Muscle of leg (tissue), 11 donors: ENCODE data around the gene KIAA1671. TPM values are rescaled to one million over a fixed set of nuclear protein-coding genes. Genes with fewer than 3 reads are reported as not detected.

ENCODE experiments used
- DNase-seq: peaks from one replicate; pipeline ENCODE4 v3.0.0; 2013
- H3K27ac ChIP-seq: one replicate; pipeline ENCODE4 v1.5.1; 2013; ENCODE audit warnings: mild to moderate bottlenecking, low read length, control low read depth
- H3K27me3 ChIP-seq: one replicate; pipeline ENCODE4 v1.6.1; 2013; ENCODE audit warnings: low read length; ENCODE audit not compliant: control insufficient read depth, insufficient read depth
- H3K36me3 ChIP-seq: one replicate; pipeline ENCODE4 v1.6.1; 2013; ENCODE audit warnings: low read length; ENCODE audit not compliant: control insufficient read depth, insufficient read depth
- H3K4me1 ChIP-seq: one replicate; pipeline ENCODE4 v1.6.1; 2013; ENCODE audit warnings: low read length; ENCODE audit not compliant: control insufficient read depth, insufficient read depth
- H3K4me3 ChIP-seq: one replicate; pipeline ENCODE4 v1.5.1; 2013; ENCODE audit warnings: low read length, control low read depth
- H3K9me3 ChIP-seq: replicated peaks from 2 replicates; pipeline ENCODE4 v1.6.1; 2013; ENCODE audit warnings: low read depth, low read length; ENCODE audit not compliant: control insufficient read depth
- WGBS: methylation state at CpG from one replicate; pipeline ENCODE4 v1.1.5; 2013; ENCODE audit warnings: missing lambda C conversion rate; ENCODE audit not compliant: insufficient coverage; 5-methylcytosine and 5-hydroxymethylcytosine counted together
- polyA plus RNA-seq, 8 donors: library from polyadenylated mRNA; unstranded; fragments of 120-200 nt; gene quantifications; one replicate each; pipeline versions ENCODE4 v1.2.1 to v1.2.3, GENCODE V29; 2013; ENCODE audit warnings: inconsistent platforms in 1 of 8, low replicate concordance in 1 of 8; ENCODE audit not compliant: insufficient read length in 8 of 8, insufficient read depth in 1 of 8
- total RNA-seq: library from RNA; stranded (reverse); fragments of 120-200 nt; gene quantifications from one replicate; pipeline ENCODE4 v1.2.4, GENCODE V29; 2013

The KIAA1671 gene
- total and polyA plus RNA-seq, 9 donors: 10.8 to 34.5 (median 26.3) TPM

DNA sequence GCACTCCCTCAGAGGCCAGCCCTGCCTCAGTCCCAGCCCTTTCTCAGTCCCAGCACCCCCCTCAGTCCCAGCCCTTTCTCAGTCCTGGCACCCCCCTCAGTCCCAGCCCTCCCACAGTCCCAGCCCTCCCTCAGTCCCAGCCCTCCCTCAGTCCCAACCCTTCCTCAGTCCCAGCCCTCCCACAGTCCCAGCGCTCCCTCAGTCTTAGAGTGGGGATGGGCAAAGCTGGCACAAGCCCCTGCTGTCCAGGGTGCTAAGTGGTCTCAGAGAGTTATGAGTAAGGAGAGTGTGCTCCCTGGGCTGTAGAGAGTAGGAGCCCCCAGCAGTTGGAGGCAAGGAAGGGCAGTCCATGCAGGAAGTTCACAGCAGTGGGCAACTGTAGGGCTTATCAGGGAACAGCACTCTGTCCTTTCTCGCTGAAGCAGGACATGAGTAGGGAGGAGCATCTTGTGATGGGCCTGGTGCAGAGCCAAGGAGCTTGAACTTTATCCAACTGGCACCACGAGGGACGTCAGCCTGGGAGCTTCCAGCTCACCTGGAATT is 195.7 kb downstream of the KIAA1671 start:
- Histone ChIP-seq H3K27me3 (no peaks in the 10 kb centered on the region), H3K4me1 (peaks cover 18% of the 10 kb centered on the region), H3K27ac (no peak overlapping the region), H3K9me3 (no peaks in the 10 kb centered on the region), H3K4me3 (no peak overlapping the region), H3K36me3 (no peaks in the 10 kb centered on the region)
- peak; percentile 20 for DNase-seq
- 15% methylated on average over 3 of the region's 4 CpGs for WGBS

DNA sequence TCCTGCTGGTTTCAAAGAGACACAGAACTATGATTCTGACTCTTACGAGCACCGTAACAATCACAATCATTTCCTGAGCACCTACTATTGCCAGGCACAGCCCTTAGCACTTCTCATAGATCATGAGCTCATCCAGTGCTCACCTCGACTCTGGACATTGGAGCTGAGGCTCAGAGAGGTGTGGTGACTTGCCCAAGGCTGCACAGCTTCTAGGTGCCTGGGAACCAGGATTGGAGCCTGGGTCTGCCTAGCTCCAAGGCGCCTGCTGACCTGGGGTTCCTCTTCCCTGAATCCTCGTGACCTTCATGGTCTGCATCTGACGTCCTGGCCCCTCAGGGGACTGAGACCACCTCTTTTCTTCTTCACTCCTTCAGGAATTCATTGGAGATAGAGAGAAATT is 196.5 kb downstream of the KIAA1671 start:
- WGBS: 77% methylated on average over 3 of the region's 6 CpGs
- Histone ChIP-seq H3K9me3 (no peaks in the 10 kb centered on the region), H3K4me3 (no peak overlapping the region), H3K4me1 (peaks cover 21% of the 10 kb centered on the region), H3K36me3 (no peaks in the 10 kb centered on the region), H3K27ac (no peak overlapping the region), H3K27me3 (no peaks in the 10 kb centered on the region)
- no peak for DNase-seq

DNA sequence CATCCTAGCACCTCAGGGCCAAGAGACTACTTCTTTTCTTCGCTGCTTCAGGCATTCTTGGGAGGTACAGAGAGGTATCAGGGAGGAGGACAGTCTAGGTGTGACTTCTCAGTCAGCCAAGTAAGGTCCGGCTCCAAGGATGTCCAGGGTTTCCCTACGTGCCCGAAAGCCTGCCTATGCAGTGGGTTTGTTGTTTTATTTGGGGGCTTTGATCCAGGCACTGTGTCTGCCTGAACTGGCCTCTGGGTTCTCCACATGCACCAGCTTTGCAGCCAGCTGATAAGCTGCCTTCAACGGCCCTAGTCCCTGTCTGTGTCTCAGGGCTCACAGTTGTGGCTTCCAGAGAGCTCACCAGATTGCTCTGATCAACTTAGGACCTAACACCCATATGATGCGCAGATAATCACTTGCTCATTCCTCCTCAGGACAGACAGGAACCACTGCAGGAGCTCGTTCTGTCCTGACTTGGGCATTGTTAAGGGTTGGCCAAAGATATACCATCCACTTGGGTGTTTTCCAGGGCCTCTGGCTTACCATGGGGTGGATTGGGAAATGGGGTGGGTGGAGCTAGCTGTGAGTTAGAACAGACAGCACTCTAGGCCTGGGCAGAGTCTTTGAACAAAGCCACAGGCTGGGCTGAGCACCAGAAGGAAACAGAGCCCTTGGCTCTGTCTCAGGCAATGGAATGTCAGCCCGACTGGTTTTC is 201.6 kb downstream of the KIAA1671 start:
- H3K4me3 ChIP-seq: no peak overlapping the region
- H3K4me1 ChIP-seq: peaks cover 28% of the 10 kb centered on the region
- no peaks in the 10 kb centered on the region for H3K9me3 ChIP-seq
- peak; percentile 40 for DNase-seq
- peak overlapping the region; percentile 57 for H3K27ac ChIP-seq
- H3K36me3 ChIP-seq: no peaks in the 10 kb centered on the region
- no peaks in the 10 kb centered on the region for H3K27me3 ChIP-seq
- 54% methylated on average over 4 of the region's 8 CpGs for WGBS

DNA sequence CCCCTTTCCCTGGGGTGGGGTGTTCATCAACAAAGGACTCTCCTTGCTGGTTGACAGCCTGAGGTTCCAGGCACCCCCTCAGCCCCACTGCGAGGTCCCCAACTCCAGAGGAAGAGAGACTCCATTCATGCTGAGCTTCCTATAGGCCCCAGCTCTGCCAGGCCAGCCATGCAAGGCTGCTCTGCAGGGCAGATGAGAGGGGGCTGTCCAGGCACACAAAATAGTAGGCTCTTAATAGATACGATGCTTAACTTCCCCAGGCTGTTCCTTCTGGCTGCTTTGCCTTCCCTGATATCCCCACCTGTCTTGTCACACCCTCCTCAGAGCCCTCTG is 202.1 kb downstream of the KIAA1671 start:
- Histone ChIP-seq H3K27me3 (no peaks in the 10 kb centered on the region), H3K27ac (peak overlapping the region; percentile 57), H3K4me3 (no peak overlapping the region), H3K36me3 (no peaks in the 10 kb centered on the region), H3K9me3 (no peaks in the 10 kb centered on the region), H3K4me1 (peaks cover 33% of the 10 kb centered on the region)
- no CpG with 5 or more reads among the region's 2 CpGs for WGBS
- no peak for DNase-seq

DNA sequence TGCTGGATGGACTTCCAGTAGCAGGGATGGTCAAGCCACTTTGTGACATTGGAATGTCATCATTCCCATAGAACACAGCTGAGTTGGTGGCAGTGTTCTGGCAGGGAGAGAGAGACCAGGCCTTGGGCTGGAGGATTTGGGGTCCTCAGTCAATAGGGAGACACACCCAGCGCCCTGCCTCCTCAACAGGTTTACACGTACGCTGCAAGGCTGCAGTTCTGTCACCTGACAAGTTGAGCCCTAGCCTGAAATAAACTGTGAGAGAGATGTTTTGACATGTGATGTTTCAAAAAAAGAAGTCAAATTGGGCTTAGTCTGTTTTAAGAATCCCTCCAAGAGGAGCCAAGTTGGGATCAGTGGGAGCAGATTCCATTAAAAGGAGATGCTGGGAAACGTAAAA is 204.2 kb downstream of the KIAA1671 start:
- Histone ChIP-seq H3K4me1 (peaks cover 52% of the 10 kb centered on the region), H3K27ac (no peak overlapping the region), H3K36me3 (no peaks in the 10 kb centered on the region), H3K4me3 (no peak overlapping the region), H3K9me3 (no peaks in the 10 kb centered on the region), H3K27me3 (no peaks in the 10 kb centered on the region)
- DNase-seq: peak; percentile 19
- WGBS: no CpG with 5 or more reads among the region's 4 CpGs

DNA sequence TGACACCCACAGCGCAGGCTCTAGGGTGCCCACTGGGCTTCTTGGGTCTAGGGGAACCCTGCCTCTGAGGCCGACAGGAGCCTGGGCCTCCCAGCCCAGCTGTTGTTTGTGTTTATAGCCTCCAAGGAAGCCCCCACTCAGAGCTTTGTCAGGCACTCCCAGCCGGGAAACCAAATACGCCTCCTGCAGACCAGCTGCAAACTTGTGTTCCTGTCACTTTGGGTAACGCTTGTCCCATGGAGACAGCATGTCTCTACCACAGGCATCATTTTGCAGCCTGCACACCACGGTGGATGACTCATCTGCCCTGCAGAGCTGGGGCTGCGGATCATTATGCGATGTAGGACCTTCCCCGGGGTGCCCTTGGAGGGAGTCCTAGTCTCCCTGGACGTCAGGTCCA is 206.5 kb downstream of the KIAA1671 start:
- no peaks in the 10 kb centered on the region for H3K27me3 ChIP-seq
- 46% methylated on average over 9 of the region's 10 CpGs for WGBS
- H3K9me3 ChIP-seq: no peaks in the 10 kb centered on the region
- peaks cover 46% of the 10 kb centered on the region for H3K4me1 ChIP-seq
- H3K36me3 ChIP-seq: no peaks in the 10 kb centered on the region
- DNase-seq: peak; percentile 89
- peak overlapping the region; percentile 84 for H3K27ac ChIP-seq
- H3K4me3 ChIP-seq: no peak overlapping the region

DNA sequence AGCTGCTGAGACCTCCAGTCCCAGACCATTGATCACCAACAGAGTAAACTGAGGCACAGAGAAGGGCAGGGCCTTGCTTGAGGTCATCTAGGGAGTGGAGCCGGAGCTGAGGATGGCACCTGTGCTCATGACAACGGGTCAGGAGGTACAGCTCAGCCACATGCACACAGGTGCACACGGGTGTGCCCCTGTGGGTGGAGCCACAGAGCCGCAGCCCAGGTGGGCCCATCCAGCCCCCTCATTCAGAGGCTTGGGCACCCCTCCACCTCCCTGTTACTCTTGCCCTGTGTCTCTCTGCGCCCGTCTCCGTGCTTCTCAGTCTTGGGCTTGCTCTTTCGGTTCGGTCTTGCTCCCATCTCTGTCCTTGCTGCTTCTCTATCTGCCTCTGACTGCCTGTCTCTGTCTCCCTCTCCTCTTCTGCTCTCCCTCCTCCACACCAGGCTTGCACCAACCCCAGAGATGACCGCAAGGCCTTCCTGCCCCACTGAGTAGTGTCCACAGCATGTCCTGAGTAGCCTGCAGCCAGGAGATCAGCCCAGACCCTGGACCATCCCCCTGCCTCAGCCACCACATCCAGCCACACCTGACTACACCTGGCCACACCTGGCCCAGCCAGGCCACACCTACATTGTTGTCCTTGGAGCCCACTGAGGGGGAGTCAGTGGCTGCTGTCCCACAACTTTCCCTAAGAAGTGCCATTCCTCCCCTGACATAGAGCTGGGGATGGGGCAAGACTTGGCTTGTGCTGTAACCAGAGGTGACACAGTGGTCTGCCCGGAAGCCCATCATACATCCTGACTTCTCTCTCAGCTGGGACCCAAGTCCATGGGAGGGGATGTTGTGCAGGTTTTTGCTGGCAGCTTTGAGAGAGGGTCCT is 207.8 kb downstream of the KIAA1671 start:
- Histone ChIP-seq H3K27me3 (no peaks in the 10 kb centered on the region), H3K27ac (no peak overlapping the region), H3K4me1 (peaks cover 45% of the 10 kb centered on the region), H3K36me3 (no peaks in the 10 kb centered on the region), H3K4me3 (no peak overlapping the region), H3K9me3 (no peaks in the 10 kb centered on the region)
- 86% methylated on average over 9 of the region's 11 CpGs for WGBS
- DNase-seq: no peak

DNA sequence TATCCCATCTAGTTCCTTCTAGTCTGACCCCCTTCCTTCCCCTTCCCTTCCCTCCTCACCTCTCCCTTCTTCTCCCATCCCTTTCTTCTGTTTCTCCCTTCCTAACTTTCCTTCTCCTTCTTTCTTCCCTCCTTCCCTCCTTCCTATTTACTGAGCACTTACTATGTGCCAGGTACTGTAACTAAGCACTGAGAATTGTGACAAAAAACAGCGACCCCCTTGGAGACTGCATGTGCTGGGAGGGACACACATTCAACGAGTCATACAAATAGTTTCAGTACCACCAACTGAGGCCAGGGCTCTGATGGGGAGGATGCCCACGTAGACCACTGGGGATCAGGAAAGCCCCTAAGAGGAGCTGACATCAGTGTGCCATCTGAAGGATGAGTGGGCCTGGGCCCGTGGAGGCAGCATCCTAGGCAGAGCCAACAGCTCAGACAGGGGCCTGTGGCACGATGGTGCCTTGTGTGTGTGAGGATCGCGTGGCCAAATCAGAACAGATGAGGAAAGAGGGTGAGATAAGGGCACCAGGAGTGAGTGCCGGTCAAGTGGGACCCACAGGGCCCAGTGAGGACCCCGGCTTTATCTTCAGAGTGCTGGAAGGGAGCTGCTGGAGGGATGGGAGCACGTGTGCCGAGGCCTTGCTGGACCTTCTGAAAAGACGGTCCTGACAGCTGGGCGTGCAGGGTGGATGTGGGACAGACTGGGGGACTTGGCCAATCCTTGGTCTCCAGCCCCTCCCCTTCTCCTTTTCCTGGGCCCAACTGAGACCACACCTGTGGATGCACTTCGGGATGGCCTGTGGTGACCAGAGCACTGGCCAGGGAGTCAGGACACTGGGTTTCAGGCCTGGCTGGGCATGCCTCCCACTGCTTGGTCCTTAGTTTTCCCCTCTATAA is 208.8 kb downstream of the KIAA1671 start:
- H3K4me1 ChIP-seq: peaks cover 47% of the 10 kb centered on the region
- DNase-seq: no peak
- H3K9me3 ChIP-seq: no peaks in the 10 kb centered on the region
- no peaks in the 10 kb centered on the region for H3K36me3 ChIP-seq
- no peaks in the 10 kb centered on the region for H3K27me3 ChIP-seq
- WGBS: 77% methylated on average over 11 of the region's 14 CpGs
- H3K27ac ChIP-seq: no peak overlapping the region
- no peak overlapping the region for H3K4me3 ChIP-seq

DNA sequence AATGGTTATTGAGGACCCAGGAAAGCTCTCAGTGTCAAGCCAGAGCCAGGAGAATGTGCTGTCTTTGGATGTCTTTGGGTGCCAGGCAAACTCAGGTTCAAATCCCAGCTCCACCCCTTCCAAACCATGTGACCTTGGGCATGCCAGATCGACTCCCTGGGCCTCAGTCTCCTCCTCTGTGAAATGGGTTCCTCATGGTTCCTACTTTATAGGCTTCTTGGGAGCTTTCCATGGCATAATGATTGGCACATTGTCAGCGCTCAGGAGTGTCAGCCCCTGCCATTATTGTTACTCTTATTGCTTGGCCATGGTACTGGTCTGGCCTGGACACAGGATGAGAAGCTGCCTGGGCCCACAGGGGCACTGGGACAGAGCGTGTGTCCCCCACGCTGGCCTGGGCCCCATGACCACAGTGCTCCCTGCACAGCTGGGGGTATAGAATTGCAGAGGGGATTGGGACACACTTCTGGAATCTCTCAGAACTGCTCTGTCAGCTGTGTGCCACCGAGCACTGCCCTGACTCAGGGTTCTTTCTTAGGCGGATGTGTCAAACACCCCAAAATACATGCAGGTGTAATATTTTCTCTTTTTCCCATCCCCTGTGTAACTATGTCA is 209.5 kb downstream of the KIAA1671 start:
- Histone ChIP-seq H3K27me3 (no peaks in the 10 kb centered on the region), H3K4me3 (no peak overlapping the region), H3K4me1 (peaks cover 47% of the 10 kb centered on the region), H3K9me3 (no peaks in the 10 kb centered on the region), H3K27ac (peak overlapping the region; percentile 35), H3K36me3 (no peaks in the 10 kb centered on the region)
- DNase-seq: peak; percentile 46
- 53% methylated on average over 6 of the region's 6 CpGs for WGBS
